ENCODE results near the gene ALDH1B1.

DNA sequence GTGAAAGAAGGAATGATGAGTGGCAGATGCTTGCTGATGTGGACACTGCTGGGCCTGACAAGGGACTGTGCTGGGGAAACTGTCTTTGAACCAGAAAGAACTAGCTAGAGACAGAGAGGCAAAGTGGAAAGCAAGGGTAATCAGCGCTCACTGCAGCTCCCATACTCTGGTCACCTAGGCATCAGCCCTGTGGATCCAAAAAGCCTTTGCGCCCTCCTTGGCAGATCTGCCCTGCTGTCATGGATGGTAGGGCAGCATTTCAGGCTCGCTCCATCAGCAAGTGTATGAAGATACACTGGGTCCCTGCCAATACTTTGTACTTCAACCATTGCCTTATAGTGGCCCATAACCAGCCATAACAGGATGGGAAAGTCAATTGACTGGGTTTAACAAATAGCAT lies 6.6 kb upstream of the ALDH1B1 start:
- TF ChIP-seq CBFB (IDR thresholded peaks at IDR 0.05; ENCODE audit: low read depth) (no peak), EP300 (IDR thresholded peaks at IDR 0.05; ENCODE audit: borderline replicate concordance in 1 of 2, control insufficient read depth in 1 of 2, low read depth in 2 of 2, low read length in 2 of 2) (no peak), IKZF2 (IDR thresholded peaks at IDR 0.05) (no peak), CTCF (IDR thresholded peaks at IDR 0.05 in 2 of 3, conservative IDR thresholded peaks at IDR 0.05 in 1 of 3; ENCODE audit: control insufficient read depth in 2 of 3, extremely low read depth in 1 of 3, insufficient read depth in 1 of 3, low read depth in 3 of 3, low read length in 3 of 3) (no peak), RCOR1 (conservative IDR thresholded peaks at IDR 0.05; ENCODE audit: low read depth, low read length) (no peak)
